Testis (tissue), 2 donors: ENCODE data around the gene PRKAG3.

Experiments used
- CTCF ChIP-seq, 3 experiments: fragments of 450-650 bp in 2 of 3; fragments of 200-600 bp in 1 of 3; sonication (generic) in 1 of 3; IDR thresholded peaks; one replicate each; pipeline ENCODE4 v1.5.1; 2016 to 2019; ENCODE audit warnings: antibody characterized with exemption in 3 of 3, mild to moderate bottlenecking in 2 of 3, moderate library complexity in 1 of 3
- POLR2A ChIP-seq: fragments of 450-650 bp; IDR thresholded peaks from one replicate; pipeline ENCODE4 v1.6.1; 2017; ENCODE audit warnings: antibody characterized with exemption, mild to moderate bottlenecking, moderate library complexity

GRCh38 chr2:218813771-218814460 lies 17.7 kb downstream of the PRKAG3 start:
- TF ChIP-seq CTCF (IDR thresholded peaks at IDR 0.05) (no peak), POLR2A (no peak)
